DND-41 (cell line): ENCODE measurements around the gene THY1.

Experiments
- ATAC-seq: fragments of 200-7000 bp; cut with Tn5 transposase; 3 replicates; pipeline ENCODE4 v1.9.1; 2021; ENCODE audit warnings: low read depth; ENCODE audit not compliant: insufficient read depth
- DNase-seq: peaks from one replicate; pipeline ENCODE4 v3.0.0-alpha.2; 2020
- H2AFZ ChIP-seq: 2 replicates; pipeline ENCODE4 v1.6.0; 2012; ENCODE audit warnings: low read depth, low read length
- H3K27ac ChIP-seq: 2 replicates; pipeline ENCODE4 v1.5.1; 2012; ENCODE audit warnings: low read length, inconsistent platforms
- H3K27me3 ChIP-seq: fragments of 200-600 bp; sonication (generic); 2 replicates; pipeline ENCODE4 v1.6.0; 2012; ENCODE audit warnings: low read length, mild to moderate bottlenecking, inconsistent platforms; ENCODE audit not compliant: insufficient read depth, poor library complexity
- H3K36me3 ChIP-seq: 2 replicates; pipeline ENCODE4 v1.5.1; 2012; ENCODE audit warnings: low read length, inconsistent platforms; ENCODE audit not compliant: insufficient read depth
- H3K4me1 ChIP-seq: 2 replicates; pipeline ENCODE4 v1.5.1; 2012; ENCODE audit warnings: mild to moderate bottlenecking, low read length; ENCODE audit not compliant: insufficient read depth
- H3K4me2 ChIP-seq: 2 replicates; pipeline ENCODE4 v1.6.0; 2012; ENCODE audit warnings: mild to moderate bottlenecking, moderate library complexity, low read length, inconsistent platforms; ENCODE audit not compliant: insufficient read depth
- H3K4me3 ChIP-seq, 2 experiments: fragments of 200-600 bp in 1 of 2; shearing (Covaris generic) in 1 of 2; 2 replicates each; pipeline ENCODE4 v1.5.1; 2012 to 2016; ENCODE audit warnings: inconsistent platforms in 2 of 2, low read length in 2 of 2, mild to moderate bottlenecking in 2 of 2, low read depth in 1 of 2, moderate library complexity in 1 of 2
- H3K79me2 ChIP-seq: 2 replicates; pipeline ENCODE4 v1.6.0; 2012; ENCODE audit warnings: low read length, inconsistent platforms; ENCODE audit not compliant: insufficient read depth
- H3K9ac ChIP-seq: 2 replicates; pipeline ENCODE4 v1.6.0; 2012; ENCODE audit warnings: low read depth, mild to moderate bottlenecking, inconsistent platforms, low read length, moderate library complexity
- H3K9me3 ChIP-seq: 2 replicates; pipeline ENCODE4 v1.5.1; 2012; ENCODE audit warnings: low read length, moderate library complexity, mild to moderate bottlenecking, inconsistent platforms; ENCODE audit not compliant: insufficient read depth, severe bottlenecking
- H4K20me1 ChIP-seq: 2 replicates; pipeline ENCODE4 v1.6.0; 2012; ENCODE audit warnings: low read length; ENCODE audit not compliant: insufficient read depth
- EZH2 ChIP-seq: IDR thresholded peaks from 3 replicates; pipeline ENCODE4 v1.6.1; 2012; ENCODE audit warnings: borderline replicate concordance, low read depth, mild to moderate bottlenecking, moderate library complexity, low read length, inconsistent platforms; ENCODE audit not compliant: severe bottlenecking
- TF ChIP-seq, protein P1 (sequence below): IDR thresholded peaks from 2 replicates; pipeline ENCODE4 v1.5.1; 2012; ENCODE audit warnings: borderline replicate concordance, low read length, moderate library complexity, mild to moderate bottlenecking; ENCODE audit not compliant: poor library complexity, severe bottlenecking; ENCODE audit errors: extremely low read depth

The THY1 gene

DNA sequence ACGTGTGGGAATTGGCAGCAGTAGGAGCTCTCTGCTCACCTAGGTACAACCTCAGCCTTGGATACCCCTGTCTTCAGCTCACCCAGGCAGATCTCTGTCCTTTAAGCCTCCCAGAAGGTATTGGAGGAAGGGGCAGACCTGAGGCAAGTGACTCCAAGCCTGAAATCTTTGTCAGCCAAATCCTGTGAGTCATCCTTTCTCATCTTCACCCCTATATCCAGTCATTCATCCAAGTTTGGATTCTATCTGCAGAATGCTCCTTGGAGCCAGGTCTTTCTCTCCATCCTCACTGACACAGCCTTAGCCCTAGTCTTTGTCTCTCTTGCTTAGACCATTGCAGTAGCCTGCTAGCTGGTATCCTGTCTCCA, 10.4 kb upstream of the THY1 start:
- Histone ChIP-seq H3K27ac (no peak overlapping the region), H3K4me1 (no peaks in the 10 kb centered on the region), H3K79me2 (no peaks in the 10 kb centered on the region), H3K9me3 (no peaks in the 10 kb centered on the region), H2AFZ (no peak overlapping the region), H3K36me3 (no peaks in the 10 kb centered on the region), H3K4me2 (no peak overlapping the region), H3K27me3 (peaks cover 26% of the 10 kb centered on the region), H3K4me3 (no peak overlapping the region), H3K9ac (no peak overlapping the region), H4K20me1 (no peaks in the 10 kb centered on the region)
- ATAC-seq = no peak
- TF ChIP-seq, protein P1, sequence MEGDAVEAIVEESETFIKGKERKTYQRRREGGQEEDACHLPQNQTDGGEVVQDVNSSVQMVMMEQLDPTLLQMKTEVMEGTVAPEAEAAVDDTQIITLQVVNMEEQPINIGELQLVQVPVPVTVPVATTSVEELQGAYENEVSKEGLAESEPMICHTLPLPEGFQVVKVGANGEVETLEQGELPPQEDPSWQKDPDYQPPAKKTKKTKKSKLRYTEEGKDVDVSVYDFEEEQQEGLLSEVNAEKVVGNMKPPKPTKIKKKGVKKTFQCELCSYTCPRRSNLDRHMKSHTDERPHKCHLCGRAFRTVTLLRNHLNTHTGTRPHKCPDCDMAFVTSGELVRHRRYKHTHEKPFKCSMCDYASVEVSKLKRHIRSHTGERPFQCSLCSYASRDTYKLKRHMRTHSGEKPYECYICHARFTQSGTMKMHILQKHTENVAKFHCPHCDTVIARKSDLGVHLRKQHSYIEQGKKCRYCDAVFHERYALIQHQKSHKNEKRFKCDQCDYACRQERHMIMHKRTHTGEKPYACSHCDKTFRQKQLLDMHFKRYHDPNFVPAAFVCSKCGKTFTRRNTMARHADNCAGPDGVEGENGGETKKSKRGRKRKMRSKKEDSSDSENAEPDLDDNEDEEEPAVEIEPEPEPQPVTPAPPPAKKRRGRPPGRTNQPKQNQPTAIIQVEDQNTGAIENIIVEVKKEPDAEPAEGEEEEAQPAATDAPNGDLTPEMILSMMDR = no peak
- TF ChIP-seq EZH2 = no peak
- DNase-seq = no peak

DNA sequence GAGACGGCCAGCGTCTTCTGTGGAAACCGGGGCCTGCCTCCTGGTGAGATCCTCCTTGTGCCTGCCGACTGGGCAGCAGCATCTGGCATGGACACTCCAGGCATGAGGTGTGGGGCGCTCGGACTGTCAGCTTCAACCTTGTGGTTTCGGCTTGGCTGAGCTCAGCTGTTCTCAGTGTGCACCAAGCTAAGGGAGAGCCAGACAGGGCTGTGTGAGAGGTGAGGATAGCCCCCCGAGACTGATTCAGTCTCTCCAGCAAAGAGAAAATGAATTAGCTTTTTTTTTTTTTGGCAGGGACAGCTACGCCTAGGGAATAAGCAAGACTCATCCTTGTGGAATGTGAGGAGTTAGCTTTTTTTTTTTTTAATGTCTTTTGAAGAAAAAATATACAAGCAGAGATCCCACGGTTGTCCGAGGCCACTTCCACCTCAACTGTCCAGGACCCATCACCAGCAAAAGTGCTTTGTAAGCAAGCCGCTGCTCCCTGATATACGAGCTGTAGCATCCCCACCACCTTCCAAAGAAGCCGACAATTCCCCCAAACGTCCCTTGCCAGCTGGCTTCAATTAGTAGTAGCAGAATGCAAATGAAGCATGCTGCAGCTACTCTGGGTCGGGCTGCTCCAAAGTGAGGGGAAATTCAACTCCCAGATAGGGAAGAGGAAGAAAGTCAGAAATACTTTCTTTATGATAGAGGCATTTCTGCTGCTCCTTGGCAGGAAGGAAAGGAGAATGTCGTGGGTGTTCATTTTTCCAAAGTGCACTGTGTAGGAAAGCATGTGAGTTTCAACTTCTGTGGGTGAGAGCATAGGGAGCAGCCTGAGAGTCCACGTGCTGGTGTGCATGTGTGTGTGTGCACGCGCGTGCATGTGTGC, 9.7 kb upstream of the THY1 start:
- Histone ChIP-seq H3K4me3 (no peak overlapping the region), H3K9me3 (no peaks in the 10 kb centered on the region), H2AFZ (no peak overlapping the region), H3K27ac (no peak overlapping the region), H3K27me3 (peaks cover 26% of the 10 kb centered on the region), H3K79me2 (no peaks in the 10 kb centered on the region), H3K4me1 (no peaks in the 10 kb centered on the region), H3K36me3 (no peaks in the 10 kb centered on the region), H3K9ac (no peak overlapping the region), H4K20me1 (no peaks in the 10 kb centered on the region), H3K4me2 (no peak overlapping the region)
- no peak for DNase-seq
- no peak for ATAC-seq
- TF ChIP-seq, protein P1 = no peak
- TF ChIP-seq EZH2 = no peak

DNA sequence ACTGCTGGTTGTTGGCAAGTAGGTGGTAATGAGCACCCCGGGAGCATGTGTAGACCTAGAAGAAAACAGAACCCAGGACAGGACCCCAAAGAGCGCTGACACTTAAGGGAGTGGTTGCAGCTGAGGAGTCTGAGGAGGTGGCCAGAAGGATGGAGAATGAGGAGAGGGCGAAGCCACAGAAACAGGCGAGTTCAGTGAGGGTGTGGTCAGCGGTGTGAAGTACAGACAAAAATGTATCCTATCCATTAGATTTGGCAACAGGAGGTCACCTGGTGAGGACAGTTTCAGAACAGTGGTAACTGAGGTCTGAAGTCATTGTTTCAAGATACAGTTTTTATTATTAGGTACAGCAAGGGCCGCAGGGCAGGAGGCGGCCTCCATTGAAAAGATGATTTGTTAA, 8.6 kb upstream of the THY1 start:
- no peak overlapping the region for H3K4me2 ChIP-seq

More for the DNA sequence above, 8.6 kb upstream of the THY1 start:
- no peak overlapping the region for H3K9ac ChIP-seq
- no peaks in the 10 kb centered on the region for H3K79me2 ChIP-seq
- H4K20me1 ChIP-seq = no peaks in the 10 kb centered on the region
- no peak for ATAC-seq
- H3K27me3 ChIP-seq = peaks cover 26% of the 10 kb centered on the region
- TF ChIP-seq, protein P1 = no peak
- no peak for TF ChIP-seq EZH2
- no peak overlapping the region for H2AFZ ChIP-seq
- H3K9me3 ChIP-seq = no peaks in the 10 kb centered on the region
- no peak for DNase-seq
- H3K36me3 ChIP-seq = no peaks in the 10 kb centered on the region
- H3K4me3 ChIP-seq = no peak overlapping the region
- no peaks in the 10 kb centered on the region for H3K4me1 ChIP-seq
- no peak overlapping the region for H3K27ac ChIP-seq
